ENCODE measurements around the gene IMP3. TPM values are rescaled to one million over a fixed set of nuclear protein-coding genes. Genes with fewer than 3 reads are reported as not detected.

IMP3 gene
- polyA plus RNA-seq, 1 donor (not counting 4 experiments of a cell fraction or from before 2014, with no cell fraction given), result 70.4 TPM

- H3K4me1 ChIP-seq (ENCODE audit: control insufficient read depth, extremely low read depth, insufficient read depth, low read length), result no peaks in the 10 kb centered on the region
- H3K4me2 ChIP-seq (ENCODE audit: control insufficient read depth, extremely low read depth, insufficient read depth, low read depth, low read length), result no peak overlapping the region
- H3K9me3 ChIP-seq (ENCODE audit: control insufficient read depth, low read depth, low read length), result no peaks in the 10 kb centered on the region
- H3K9ac ChIP-seq (ENCODE audit: control insufficient read depth, extremely low read depth, insufficient read depth, low read length), result no peak overlapping the region
- peaks cover 15 to 30% of the 10 kb centered on the region in 2 experiments for H3K36me3 ChIP-seq (ENCODE audit: control insufficient read depth in 2 of 2, extremely low read depth in 1 of 2, insufficient read depth in 2 of 2, low read length in 2 of 2)
- H4K20me1 ChIP-seq (ENCODE audit: control insufficient read depth, extremely low read depth, insufficient read depth, low read length), result no peaks in the 10 kb centered on the region
- dilution Hi-C loops (cut with MboI; ENCODE audit: extremely low pct_ligation_motif_present, low sequenced_read_pairs), result no loop called here
- H2AFZ ChIP-seq (ENCODE audit: control insufficient read depth, low read length), result no peak overlapping the region
- no peaks in the 10 kb centered on the region for H3K79me2 ChIP-seq (ENCODE audit: control insufficient read depth, insufficient read depth, low read length)
- DNase-seq (ENCODE audit: low read depth, low spot score), result no peak
- no peak overlapping the region for H3K4me3 ChIP-seq (ENCODE audit: control insufficient read depth in 2 of 3, extremely low read depth in 1 of 3, insufficient read depth in 2 of 3, low read depth in 1 of 3, low read length in 3 of 3)
- H3K27ac ChIP-seq (ENCODE audit: control insufficient read depth, insufficient read depth, low read length), result no peak overlapping the region
- no peaks in the 10 kb centered on the region for H3K27me3 ChIP-seq (ENCODE audit: control insufficient read depth, extremely low read depth, insufficient read depth, low read length)
- H3K9me1 ChIP-seq (ENCODE audit: control insufficient read depth, extremely low read depth, insufficient read depth, low read length), result no peaks in the 10 kb centered on the region
- no peak for FAIRE-seq
- TF ChIP-seq, protein P1, sequence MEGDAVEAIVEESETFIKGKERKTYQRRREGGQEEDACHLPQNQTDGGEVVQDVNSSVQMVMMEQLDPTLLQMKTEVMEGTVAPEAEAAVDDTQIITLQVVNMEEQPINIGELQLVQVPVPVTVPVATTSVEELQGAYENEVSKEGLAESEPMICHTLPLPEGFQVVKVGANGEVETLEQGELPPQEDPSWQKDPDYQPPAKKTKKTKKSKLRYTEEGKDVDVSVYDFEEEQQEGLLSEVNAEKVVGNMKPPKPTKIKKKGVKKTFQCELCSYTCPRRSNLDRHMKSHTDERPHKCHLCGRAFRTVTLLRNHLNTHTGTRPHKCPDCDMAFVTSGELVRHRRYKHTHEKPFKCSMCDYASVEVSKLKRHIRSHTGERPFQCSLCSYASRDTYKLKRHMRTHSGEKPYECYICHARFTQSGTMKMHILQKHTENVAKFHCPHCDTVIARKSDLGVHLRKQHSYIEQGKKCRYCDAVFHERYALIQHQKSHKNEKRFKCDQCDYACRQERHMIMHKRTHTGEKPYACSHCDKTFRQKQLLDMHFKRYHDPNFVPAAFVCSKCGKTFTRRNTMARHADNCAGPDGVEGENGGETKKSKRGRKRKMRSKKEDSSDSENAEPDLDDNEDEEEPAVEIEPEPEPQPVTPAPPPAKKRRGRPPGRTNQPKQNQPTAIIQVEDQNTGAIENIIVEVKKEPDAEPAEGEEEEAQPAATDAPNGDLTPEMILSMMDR (optimal IDR thresholded peaks at IDR 0.05 in 1 of 3, IDR thresholded peaks at IDR 0.05 in 1 of 3, conservative IDR thresholded peaks at IDR 0.05 in 1 of 3; ENCODE audit: extremely low read depth in 1 of 3, insufficient read depth in 2 of 3, low read length in 3 of 3), result no peak
- no peak for TF ChIP-seq EZH2 (IDR thresholded peaks at IDR 0.05; ENCODE audit: low read length)
Measured at GRCh38 chr15:75596703-75597345, 43.2 kb downstream of the IMP3 start.

- no peak overlapping the region for H3K4me2 ChIP-seq (ENCODE audit: control insufficient read depth, extremely low read depth, insufficient read depth, low read depth, low read length)
Measured at GRCh38 chr15:75594276-75594675, 45.7 kb downstream of the IMP3 start.

More at GRCh38 chr15:75594276-75594675, 45.7 kb downstream of the IMP3 start:
- DNase-seq (ENCODE audit: low read depth, low spot score), result no peak
- Histone ChIP-seq H3K4me1 (ENCODE audit: control insufficient read depth, extremely low read depth, insufficient read depth, low read length) (no peaks in the 10 kb centered on the region), H3K9me3 (ENCODE audit: control insufficient read depth, low read depth, low read length) (no peaks in the 10 kb centered on the region), H3K79me2 (ENCODE audit: control insufficient read depth, insufficient read depth, low read length) (no peaks in the 10 kb centered on the region), H3K9ac (ENCODE audit: control insufficient read depth, extremely low read depth, insufficient read depth, low read length) (no peak overlapping the region), H3K9me1 (ENCODE audit: control insufficient read depth, extremely low read depth, insufficient read depth, low read length) (no peaks in the 10 kb centered on the region), H4K20me1 (ENCODE audit: control insufficient read depth, extremely low read depth, insufficient read depth, low read length) (no peaks in the 10 kb centered on the region), H3K27ac (ENCODE audit: control insufficient read depth, insufficient read depth, low read length) (no peak overlapping the region), H3K36me3 (ENCODE audit: control insufficient read depth in 2 of 2, extremely low read depth in 1 of 2, insufficient read depth in 2 of 2, low read length in 2 of 2) (peaks cover 10 to 26% of the 10 kb centered on the region in 2 experiments), H3K4me3 (ENCODE audit: control insufficient read depth in 2 of 3, extremely low read depth in 1 of 3, insufficient read depth in 2 of 3, low read depth in 1 of 3, low read length in 3 of 3) (no peak overlapping the region), H2AFZ (ENCODE audit: control insufficient read depth, low read length) (no peak overlapping the region), H3K27me3 (ENCODE audit: control insufficient read depth, extremely low read depth, insufficient read depth, low read length) (no peaks in the 10 kb centered on the region)
- no peak for FAIRE-seq
- TF ChIP-seq EZH2 (IDR thresholded peaks at IDR 0.05; ENCODE audit: low read length), result no peak
- TF ChIP-seq, protein P1 (optimal IDR thresholded peaks at IDR 0.05 in 1 of 3, IDR thresholded peaks at IDR 0.05 in 1 of 3, conservative IDR thresholded peaks at IDR 0.05 in 1 of 3; ENCODE audit: extremely low read depth in 1 of 3, insufficient read depth in 2 of 3, low read length in 3 of 3), result no peak
- dilution Hi-C loops (cut with MboI; ENCODE audit: extremely low pct_ligation_motif_present, low sequenced_read_pairs), result no loop called here
